NCI-H2171 (cell line): Measurements from ENCODE around the gene RANBP3.
A peak's percentile ranks its signal among the peaks of the same experiment; 100 is the strongest.
"Not testable (repeated sequence)": the region's sequence is repeated elsewhere in the genome, so short reads cannot be mapped to it uniquely, and the experiment has no call there.

Experiments
- DNase-seq: peaks from one replicate; lab custom pipeline; 2025; lab: John Stamatoyannopoulos, UW

The RANBP3 gene

DNA sequence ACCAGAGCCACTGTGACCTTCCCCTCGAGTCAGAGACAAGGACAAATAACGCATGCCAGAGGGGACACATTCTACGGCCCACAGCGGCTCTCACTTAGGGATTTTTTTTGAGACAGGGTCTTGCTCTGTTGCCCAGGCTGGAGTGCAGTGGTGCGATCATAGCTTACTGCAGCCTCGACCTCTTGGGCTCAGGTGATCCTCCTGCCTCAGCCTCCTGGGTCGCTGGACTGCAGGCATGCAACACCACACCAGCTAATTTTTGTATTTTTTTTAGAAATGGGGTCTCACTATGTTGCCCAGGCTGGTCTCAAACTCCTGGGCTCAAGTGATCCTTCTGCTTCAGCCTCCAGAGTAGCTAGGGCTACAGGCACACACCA is 28.1 kb upstream of the RANBP3 start:
- not testable (repeated sequence) for DNase-seq

DNA sequence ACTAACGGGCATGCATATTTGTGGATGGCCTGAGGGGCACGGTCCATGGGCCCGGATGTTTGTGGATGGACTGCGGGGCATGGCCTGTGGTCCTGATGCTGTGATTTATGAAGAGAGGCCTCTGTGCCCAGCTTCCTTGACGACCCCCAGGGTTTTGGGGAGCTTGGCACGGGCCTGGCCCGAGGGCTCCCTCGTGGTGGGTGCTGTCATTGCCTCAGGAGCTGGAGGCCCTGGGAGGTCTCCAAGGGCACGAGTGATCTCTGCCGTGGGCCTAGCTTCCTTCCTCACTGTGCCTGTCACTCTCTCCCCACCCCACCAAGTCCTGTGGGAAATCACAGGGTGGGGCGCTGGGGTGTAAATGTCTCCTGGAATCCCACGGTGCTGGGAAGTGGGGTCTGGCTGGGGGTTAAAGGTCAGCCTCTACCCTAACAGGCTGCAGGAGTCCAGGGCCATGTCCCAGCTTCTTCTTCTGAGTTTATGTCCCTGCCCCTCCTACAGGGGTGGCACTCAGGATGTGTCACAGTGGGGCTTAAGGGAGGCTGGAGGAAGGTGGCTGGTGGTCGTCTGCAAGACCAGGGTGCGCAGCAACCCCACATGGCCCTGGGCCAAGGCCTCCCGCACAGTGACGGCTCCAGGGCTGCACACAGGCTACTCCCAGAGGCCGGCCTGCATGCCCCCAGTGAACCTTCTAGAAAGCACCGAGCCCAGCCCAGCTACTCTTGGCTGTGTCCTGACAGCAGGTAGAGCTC is 27.6 kb upstream of the RANBP3 start:
- DNase-seq: no peak

GRCh38 chr19:6003976-6004375 is 26.0 kb upstream of the RANBP3 start:
- DNase-seq: no peak

GRCh38 chr19:6002591-6002990 is 24.7 kb upstream of the RANBP3 start:
- no peak for DNase-seq

- DNase-seq: no peak
These were observed 22.4 kb upstream of the RANBP3 start for GRCh38 chr19:6000228-6000847.

- no peak for DNase-seq
These were observed 21.8 kb upstream of the RANBP3 start for GRCh38 chr19:5999693-6000092.

DNA sequence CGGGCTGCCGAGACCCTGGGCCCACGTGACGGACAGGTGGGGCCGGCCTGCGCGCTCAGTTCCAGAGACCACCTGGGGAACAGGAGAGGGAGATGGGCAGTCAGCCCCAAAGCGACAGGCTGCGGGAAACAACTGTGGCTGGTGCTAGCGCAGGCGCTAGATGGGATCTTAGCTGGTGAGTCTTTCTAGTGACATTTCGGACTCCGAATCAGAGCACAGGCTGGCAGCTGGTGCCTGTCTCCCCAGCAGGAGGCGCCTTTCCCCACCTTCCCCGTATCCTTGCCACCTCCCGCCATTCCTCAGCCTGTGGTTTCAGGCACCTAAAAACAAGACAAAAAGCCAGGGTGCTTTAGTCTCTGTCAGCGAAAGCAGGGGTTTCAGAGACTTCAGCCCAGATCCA is 19.4 kb upstream of the RANBP3 start:
- no peak for DNase-seq

DNA sequence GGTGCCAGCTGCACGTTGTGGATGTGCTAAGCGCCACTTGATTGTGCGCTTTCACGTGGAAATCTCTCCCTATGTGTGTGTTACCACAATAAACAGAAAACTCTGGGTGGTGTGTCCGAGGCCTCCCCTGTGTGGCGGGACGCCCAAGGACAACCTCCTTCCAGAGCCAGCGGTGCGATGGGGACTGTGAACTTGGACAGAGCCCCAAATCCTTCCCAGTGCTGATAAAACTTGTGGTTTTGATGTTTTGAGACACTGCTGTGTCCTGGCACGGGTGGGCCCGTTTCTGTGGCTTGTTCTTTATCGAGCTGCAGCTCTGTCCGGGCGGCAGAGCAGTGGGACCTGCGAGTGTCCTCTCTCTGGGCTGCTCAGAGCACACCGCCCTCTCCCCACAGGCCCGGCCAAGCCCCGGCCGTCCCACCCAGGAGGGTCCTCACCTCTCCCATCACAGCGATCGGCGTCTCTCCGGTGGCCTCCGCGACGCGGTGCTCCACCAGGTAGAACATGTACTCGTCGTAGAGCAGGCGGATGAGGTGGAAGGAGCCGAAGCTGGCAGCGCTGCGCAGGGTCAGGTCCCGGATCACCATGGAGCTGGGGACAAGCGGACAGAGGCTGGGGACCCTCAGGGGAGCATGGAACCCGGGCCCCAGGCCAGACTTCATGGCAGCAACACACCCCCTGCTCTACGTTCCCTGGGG is 18.8 kb upstream of the RANBP3 start:
- DNase-seq: no peak

GRCh38 chr19:5996102-5996501 is 18.2 kb upstream of the RANBP3 start:
- DNase-seq: no peak

- DNase-seq: no peak
These were observed 17.7 kb upstream of the RANBP3 start for GRCh38 chr19:5995606-5996005.

- DNase-seq: no peak
These were observed 16.6 kb upstream of the RANBP3 start for GRCh38 chr19:5994405-5995165.

DNA sequence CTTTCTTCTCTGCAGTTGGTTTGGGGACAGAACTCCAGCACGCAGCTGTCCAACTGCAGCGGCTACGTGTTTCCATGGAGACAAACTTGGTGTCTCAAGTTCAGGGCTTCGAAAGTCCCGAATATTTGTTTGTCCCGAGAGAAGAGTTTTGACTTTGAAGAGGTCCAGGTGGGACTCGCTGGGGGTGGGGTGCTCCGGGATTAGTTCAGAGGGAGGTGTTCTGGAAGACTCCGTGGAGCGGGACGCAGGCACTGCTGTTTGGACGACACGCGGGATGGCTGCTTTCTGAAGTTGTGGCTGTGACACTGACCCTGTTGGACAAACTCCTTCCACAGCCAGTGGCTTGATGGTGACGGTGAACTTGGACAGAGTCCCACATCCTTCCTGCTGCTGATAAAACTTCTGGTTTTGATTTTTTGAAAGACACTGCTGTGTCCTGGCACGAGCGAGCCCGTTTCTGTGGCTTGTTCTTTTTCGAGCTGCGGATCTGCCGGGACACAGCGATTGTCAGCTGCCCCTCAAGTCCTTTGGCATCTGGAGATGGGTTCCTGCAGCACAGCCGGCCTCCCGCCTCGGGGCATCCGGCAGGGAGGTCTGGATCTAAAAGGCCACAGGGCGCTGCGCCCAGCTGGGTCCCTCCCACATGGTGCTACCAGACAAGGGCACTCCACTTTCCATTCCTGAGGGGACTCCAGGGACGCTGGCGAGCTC is 15.9 kb upstream of the RANBP3 start:
- DNase-seq: no peak

- DNase-seq: no peak
These were observed 15.3 kb upstream of the RANBP3 start for GRCh38 chr19:5993201-5993600.

DNA sequence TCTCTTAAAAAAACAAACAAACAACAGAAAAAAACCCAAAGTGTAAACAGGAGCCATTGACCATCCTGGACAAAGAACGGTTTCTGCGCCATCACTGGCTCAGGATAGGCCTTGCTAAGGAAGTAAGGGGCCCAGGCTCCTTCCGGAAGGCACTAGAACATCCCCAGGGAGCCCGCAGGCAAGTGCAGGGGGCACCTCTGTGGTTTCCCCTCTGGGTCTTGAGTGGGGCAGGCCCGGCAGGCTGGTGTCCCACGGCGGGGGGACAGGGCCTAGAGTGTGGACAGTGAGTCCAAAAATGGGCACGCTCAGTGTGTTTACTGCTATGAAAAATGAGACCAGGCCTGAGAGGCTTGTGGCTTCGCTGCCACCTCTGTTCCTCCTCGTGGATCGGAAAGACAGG is 14.8 kb upstream of the RANBP3 start:
- no peak for DNase-seq

DNA sequence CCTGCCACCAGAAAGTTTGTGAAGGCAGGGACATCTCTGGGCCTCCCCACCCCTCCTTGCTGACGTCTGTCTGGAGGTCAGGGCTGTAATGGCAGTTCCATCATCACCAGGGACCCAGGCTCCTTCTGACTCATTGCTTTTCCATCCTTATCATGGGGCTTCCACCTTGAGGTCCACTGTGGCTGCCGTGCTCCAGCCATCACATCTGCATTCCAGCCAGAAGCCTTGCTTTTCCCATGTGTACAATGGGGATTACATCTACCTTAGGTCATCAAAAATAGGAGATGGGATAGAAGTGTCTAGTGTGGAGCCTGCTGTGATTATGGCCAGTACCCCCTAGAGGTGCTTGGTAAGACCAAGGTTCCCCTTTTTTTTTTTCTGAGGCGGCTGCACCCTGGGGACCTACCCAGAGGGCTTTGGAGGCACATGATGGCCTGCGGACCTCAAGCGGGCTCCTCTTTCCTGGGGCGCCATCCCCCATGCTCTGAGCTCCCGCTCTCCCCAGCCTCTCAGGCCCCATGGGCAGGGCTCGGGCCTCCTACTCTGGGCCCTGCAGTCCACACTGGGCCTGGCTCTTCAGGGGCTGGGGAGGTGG is 13.4 kb upstream of the RANBP3 start:
- no peak for DNase-seq

GRCh38 chr19:5990289-5990797 is 12.4 kb upstream of the RANBP3 start:
- DNase-seq: peak; percentile 45

GRCh38 chr19:5989388-5990074 is 11.6 kb upstream of the RANBP3 start:
- DNase-seq: no peak

- no peak for DNase-seq
These were observed 10.8 kb upstream of the RANBP3 start for GRCh38 chr19:5988517-5989387.

- DNase-seq: peak; percentile 66
These were observed 9.3 kb upstream of the RANBP3 start for GRCh38 chr19:5987077-5987818.
